Panc1 (cell line): ENCODE data around the gene CYB5RL. TPM values are rescaled to one million over a fixed set of nuclear protein-coding genes. Genes with fewer than 3 reads are reported as not detected.

Experiments used
- ATAC-seq: fragments of 200-7000 bp; cut with Tn5 transposase; 2 replicates; pipeline ENCODE4 v1.9.1; 2020; ENCODE audit warnings: mild to moderate bottlenecking, moderate library complexity
- BruUV-seq: library from RNA; stranded (reverse); fragments of 400-500 nt; replicated peaks from 2 replicates; lab custom pipeline; 2021; lab: Mats Ljungman, UMichigan
- CTCF ChIA-PET: fragments of 300-600 bp; sonication (Branson Sonifier 250); formaldehyde crosslinking; loops from one replicate; lab custom pipeline; 2022; ENCODE audit warnings: antibody characterized with exemption; lab: Charles Lee
- POLR2A ChIA-PET: fragments of 300-600 bp; sonication (Branson Sonifier 250); formaldehyde crosslinking; loops from one replicate; lab custom pipeline; 2022; ENCODE audit warnings: antibody characterized with exemption; lab: Charles Lee
- DNase-seq: peaks from one replicate; pipeline ENCODE4 v3.0.0-alpha.2; 2010; ENCODE audit warnings: low read depth, low spot score
- H3K27ac ChIP-seq: 2 replicates; pipeline ENCODE4 v1.5.1; 2011; ENCODE audit warnings: mild to moderate bottlenecking, low read length, inconsistent platforms
- H3K27me3 ChIP-seq: fragments of 200-500 bp; sonication (Bioruptor generic); 2 replicates; pipeline ENCODE4 v1.6.0; 2014; ENCODE audit warnings: low read length, inconsistent platforms; ENCODE audit not compliant: control insufficient read depth, insufficient read depth
- H3K36me3 ChIP-seq: fragments of 200-500 bp; sonication (Bioruptor generic); 2 replicates; pipeline ENCODE4 v1.5.1; 2014; ENCODE audit warnings: inconsistent platforms, mild to moderate bottlenecking, low read length, moderate library complexity; ENCODE audit not compliant: control insufficient read depth, insufficient read depth
- H3K4me1 ChIP-seq: 2 replicates; pipeline ENCODE4 v1.5.1; 2011; ENCODE audit warnings: inconsistent platforms, mild to moderate bottlenecking, low read length, moderate library complexity; ENCODE audit not compliant: control insufficient read depth, insufficient read depth
- H3K4me3 ChIP-seq, 2 experiments: 2 replicates each; pipeline ENCODE4 v1.5.1; 2011 to 2012; ENCODE audit warnings: low read depth in 2 of 2, low read length in 2 of 2, mild to moderate bottlenecking in 2 of 2, inconsistent platforms in 1 of 2, moderate library complexity in 1 of 2
- H3K9me3 ChIP-seq: fragments of 200-500 bp; sonication (Bioruptor generic); 2 replicates; pipeline ENCODE4 v1.5.1; 2014; ENCODE audit warnings: low read depth, mild to moderate bottlenecking, inconsistent platforms, low read length, moderate library complexity; ENCODE audit not compliant: control insufficient read depth, insufficient read depth
- CTCF ChIP-seq: fragments of 450-650 bp; IDR thresholded peaks from 2 replicates; pipeline ENCODE4 v1.5.1; 2017; ENCODE audit warnings: mild to moderate bottlenecking
- POLR2AphosphoS5 ChIP-seq: IDR thresholded peaks from 2 replicates; pipeline ENCODE4 v1.6.1; 2012; ENCODE audit warnings: mild to moderate bottlenecking, low read depth, low read length, moderate library complexity
- REST ChIP-seq, 2 experiments: IDR thresholded peaks; 2 replicates each; pipeline ENCODE4 v1.6.1; 2011 to 2012; ENCODE audit warnings: low read depth in 2 of 2, control low read depth in 1 of 2, low read length in 1 of 2, mild to moderate bottlenecking in 1 of 2, moderate library complexity in 1 of 2; ENCODE audit not compliant: insufficient read depth in 1 of 2
- SIN3A ChIP-seq: IDR thresholded peaks from 2 replicates; pipeline ENCODE4 v1.6.1; 2012; ENCODE audit warnings: low read depth, mild to moderate bottlenecking, low read length, moderate library complexity, borderline replicate concordance; ENCODE audit not compliant: insufficient read depth
- TCF7L2 ChIP-seq: IDR thresholded peaks from 2 replicates; pipeline ENCODE4 v1.6.1; 2011; ENCODE audit warnings: mild to moderate bottlenecking, low read depth, low read length, inconsistent platforms
- in situ Hi-C: cut with HindIII; loops from 2 replicates; pipeline ENCODE4 v1.10.0; 2016; ENCODE audit warnings: low sequenced_read_pairs, low pct_unique_long_range_greater_than_20kb
- intact Hi-C: fragments of 100-400 bp; cut with micrococcal nuclease; formaldehyde crosslinking; loops from one replicate; pipeline ENCODE4 v1.10.0; 2022; ENCODE audit not compliant: unreplicated experiment
- total RNA-seq: library from RNA; stranded (reverse); gene quantifications from one replicate; pipeline ENCODE4 v1.2.1, GENCODE V29; 2021; ENCODE audit not compliant: unreplicated experiment

CYB5RL gene
- total RNA-seq, 1 experiment from 2014 or later: 19.4 TPM

DNA sequence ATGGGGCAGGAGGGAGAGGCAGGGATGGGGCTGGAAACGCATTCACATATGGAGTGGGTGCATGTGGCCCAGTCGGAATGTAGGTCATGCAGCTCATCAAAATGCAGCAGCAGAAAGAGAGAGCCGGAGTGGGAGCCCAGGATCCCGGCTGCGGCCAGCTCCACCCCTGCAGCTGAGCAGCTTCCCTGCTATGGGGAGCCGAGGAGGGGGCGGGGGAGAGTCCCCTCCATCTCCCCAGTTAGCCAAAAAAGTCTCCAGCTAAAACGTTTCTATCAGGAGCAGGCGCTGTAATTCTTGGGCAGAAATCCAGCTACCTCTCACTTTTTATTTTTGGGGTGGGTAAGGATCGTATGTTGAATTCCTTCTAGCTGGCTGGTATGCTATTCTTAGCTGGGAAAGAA is 39.8 kb upstream of the CYB5RL start:
- Histone ChIP-seq H3K36me3 (no peaks in the 10 kb centered on the region), H3K27ac (no peak overlapping the region), H3K4me3 (no peak overlapping the region), H3K4me1 (no peaks in the 10 kb centered on the region), H3K9me3 (no peaks in the 10 kb centered on the region), H3K27me3 (no peaks in the 10 kb centered on the region)
- no peak for DNase-seq
- no peak for ATAC-seq
- intact Hi-C loops: no loop called here
- in situ Hi-C loops: no loop called here
- TF ChIP-seq SIN3A (no peak), CTCF (no peak), TCF7L2 (no peak), REST (IDR thresholded peaks at IDR 0.05; ENCODE audit: insufficient read depth in 1 of 2, low read depth in 2 of 2, low read length in 1 of 2) (no peak), POLR2AphosphoS5 (no peak)
- no TSS peak for BruUV-seq
- ChIA-PET CTCF (no interaction called here), POLR2A (no interaction called here)

GRCh38 chr1:54239035-54239383 is 39.2 kb upstream of the CYB5RL start:
- TF ChIP-seq POLR2AphosphoS5: no peak
- no peak for TF ChIP-seq REST (IDR thresholded peaks at IDR 0.05; ENCODE audit: insufficient read depth in 1 of 2, low read depth in 2 of 2, low read length in 1 of 2)
- TF ChIP-seq CTCF: no peak
- TF ChIP-seq SIN3A: no peak
- no peak for TF ChIP-seq TCF7L2
- ChIA-PET CTCF (no interaction called here), POLR2A (no interaction called here)
- H3K4me3 ChIP-seq: no peak overlapping the region
- no peaks in the 10 kb centered on the region for H3K9me3 ChIP-seq
- no peaks in the 10 kb centered on the region for H3K4me1 ChIP-seq
- intact Hi-C loops (no loop called here), in situ Hi-C loops (no loop called here)
- H3K27me3 ChIP-seq: no peaks in the 10 kb centered on the region
- H3K27ac ChIP-seq: no peak overlapping the region
- no peaks in the 10 kb centered on the region for H3K36me3 ChIP-seq
- no TSS peak for BruUV-seq
- DNase-seq (no peak), ATAC-seq (no peak)
